Hepatocyte (in vitro differentiated cells): Measurements from ENCODE around the gene EIF4EBP3. TPM values are rescaled to one million over a fixed set of nuclear protein-coding genes. Genes with fewer than 3 reads are reported as not detected.

Experiments
- DNase-seq: peaks from one replicate; pipeline ENCODE4 v3.0.0-alpha.2; 2016; ENCODE audit warnings: low spot score
- H2AFZ ChIP-seq: fragments of 200-600 bp; sonication (generic); 2 replicates; pipeline ENCODE4 v1.6.0; 2016; ENCODE audit warnings: antibody characterized with exemption, mild to moderate bottlenecking
- H3K27ac ChIP-seq: fragments of 200-600 bp; sonication (generic); 2 replicates; pipeline ENCODE4 v1.5.1; 2016; ENCODE audit warnings: mild to moderate bottlenecking
- H3K27me3 ChIP-seq: fragments of 200-600 bp; sonication (generic); 2 replicates; pipeline ENCODE4 v1.6.1; 2016
- H3K36me3 ChIP-seq: fragments of 200-600 bp; sonication (generic); replicated peaks from 2 replicates; pipeline ENCODE4 v1.5.1; 2016; ENCODE audit warnings: low read depth; ENCODE audit not compliant: insufficient read depth
- H3K4me1 ChIP-seq: fragments of 200-600 bp; sonication (generic); 2 replicates; pipeline ENCODE4 v1.5.1; 2016; ENCODE audit warnings: mild to moderate bottlenecking, moderate library complexity; ENCODE audit not compliant: insufficient read depth
- H3K4me2 ChIP-seq: fragments of 200-600 bp; sonication (generic); 2 replicates; pipeline ENCODE4 v1.6.0; 2016
- H3K4me3 ChIP-seq: fragments of 200-600 bp; sonication (generic); 2 replicates; pipeline ENCODE4 v1.5.1; 2016; ENCODE audit warnings: mild to moderate bottlenecking
- H3K79me2 ChIP-seq: fragments of 200-600 bp; sonication (generic); 2 replicates; pipeline ENCODE4 v1.6.0; 2017; ENCODE audit warnings: mild to moderate bottlenecking
- H3K9me2 ChIP-seq: fragments of 200-600 bp; sonication (generic); replicated peaks from 2 replicates; pipeline ENCODE4 v1.6.0; 2017; ENCODE audit warnings: mild to moderate bottlenecking; ENCODE audit not compliant: insufficient read depth
- H3K9me3 ChIP-seq: fragments of 200-600 bp; sonication (generic); 2 replicates; pipeline ENCODE4 v1.5.1; 2016; ENCODE audit warnings: low read depth, mild to moderate bottlenecking
- H4K20me1 ChIP-seq: fragments of 200-600 bp; sonication (generic); 2 replicates; pipeline ENCODE4 v1.6.0; 2016; ENCODE audit warnings: mild to moderate bottlenecking; ENCODE audit not compliant: insufficient read depth, poor library complexity, severe bottlenecking
- EZH2 ChIP-seq: fragments of 200-600 bp; sonication (generic); IDR thresholded peaks from 2 replicates; pipeline ENCODE4 v1.6.1; 2016; ENCODE audit warnings: antibody characterized with exemption, mild to moderate bottlenecking, borderline replicate concordance
- EZH2phosphoT487 ChIP-seq: fragments of 200-600 bp; sonication (generic); IDR thresholded peaks from one replicate; pipeline ENCODE4 v1.6.1; 2018; ENCODE audit warnings: antibody characterized with exemption, mild to moderate bottlenecking, low read depth, moderate library complexity; ENCODE audit not compliant: unreplicated experiment, severe bottlenecking
- WGBS: methylation state at CpG from one replicate; pipeline ENCODE4 v1.1.6; 2016; ENCODE audit warnings: low lambda C conversion rate; ENCODE audit errors: missing lambda C conversion rate; 5-methylcytosine and 5-hydroxymethylcytosine counted together
- polyA plus RNA-seq: library from polyadenylated mRNA; unstranded; fragments of >200 nt; fragmentation: Nextera tagmentation; extraction: Ambion mirVana; gene quantifications from 2 replicates; pipeline ENCODE4 v1.2.1, GENCODE V29; 2016
- total RNA-seq: library from RNA; depleted of rRNA; stranded (reverse); fragments of >200 nt; gene quantifications from 2 replicates; pipeline ENCODE4 v1.2.3, GENCODE V29; 2014
- TF ChIP-seq, protein P1 (sequence below): fragments of 200-600 bp; sonication (generic); IDR thresholded peaks from 2 replicates; pipeline ENCODE4 v1.5.1; 2016; ENCODE audit warnings: antibody characterized with exemption, mild to moderate bottlenecking; ENCODE audit not compliant: poor library complexity

Gene EIF4EBP3
- total and polyA plus RNA-seq, 2 experiments from 2014 or later, result 2.7 to 6.9 TPM

DNA sequence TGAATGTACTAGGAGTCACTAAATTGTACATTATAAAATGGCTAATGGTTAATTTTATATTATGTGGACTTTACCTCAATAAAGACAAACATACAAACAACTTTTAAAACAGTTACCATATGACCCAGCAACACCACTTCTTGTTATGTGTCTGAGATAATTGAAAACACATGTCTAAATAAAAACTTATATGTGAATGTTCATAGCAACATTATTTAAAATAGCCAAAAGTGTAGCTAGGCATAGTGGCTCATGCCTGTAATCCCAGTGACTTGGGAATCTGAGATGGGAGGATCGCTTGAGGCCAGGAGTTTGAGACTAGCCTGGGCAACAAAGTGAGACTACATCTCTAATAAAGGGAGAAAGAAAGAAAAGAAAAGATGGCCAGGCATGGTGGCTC, 40.0 kb downstream of the EIF4EBP3 start:
- no peak overlapping the region for H3K4me2 ChIP-seq
- no peaks in the 10 kb centered on the region for H3K9me3 ChIP-seq
- no peaks in the 10 kb centered on the region for H3K27me3 ChIP-seq
- no peaks in the 10 kb centered on the region for H3K4me1 ChIP-seq
- no peak for DNase-seq
- no peak overlapping the region for H3K27ac ChIP-seq
- no peaks in the 10 kb centered on the region for H3K79me2 ChIP-seq
- H3K9me2 ChIP-seq, result no peaks in the 10 kb centered on the region
- H3K4me3 ChIP-seq, result no peak overlapping the region
- TF ChIP-seq EZH2 (no peak), EZH2phosphoT487 (no peak)
- TF ChIP-seq, protein P1, sequence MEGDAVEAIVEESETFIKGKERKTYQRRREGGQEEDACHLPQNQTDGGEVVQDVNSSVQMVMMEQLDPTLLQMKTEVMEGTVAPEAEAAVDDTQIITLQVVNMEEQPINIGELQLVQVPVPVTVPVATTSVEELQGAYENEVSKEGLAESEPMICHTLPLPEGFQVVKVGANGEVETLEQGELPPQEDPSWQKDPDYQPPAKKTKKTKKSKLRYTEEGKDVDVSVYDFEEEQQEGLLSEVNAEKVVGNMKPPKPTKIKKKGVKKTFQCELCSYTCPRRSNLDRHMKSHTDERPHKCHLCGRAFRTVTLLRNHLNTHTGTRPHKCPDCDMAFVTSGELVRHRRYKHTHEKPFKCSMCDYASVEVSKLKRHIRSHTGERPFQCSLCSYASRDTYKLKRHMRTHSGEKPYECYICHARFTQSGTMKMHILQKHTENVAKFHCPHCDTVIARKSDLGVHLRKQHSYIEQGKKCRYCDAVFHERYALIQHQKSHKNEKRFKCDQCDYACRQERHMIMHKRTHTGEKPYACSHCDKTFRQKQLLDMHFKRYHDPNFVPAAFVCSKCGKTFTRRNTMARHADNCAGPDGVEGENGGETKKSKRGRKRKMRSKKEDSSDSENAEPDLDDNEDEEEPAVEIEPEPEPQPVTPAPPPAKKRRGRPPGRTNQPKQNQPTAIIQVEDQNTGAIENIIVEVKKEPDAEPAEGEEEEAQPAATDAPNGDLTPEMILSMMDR, result no peak
- 100% methylated on average over 1 of the region's 1 CpG for WGBS
- no peaks in the 10 kb centered on the region for H4K20me1 ChIP-seq
- H3K36me3 ChIP-seq, result no peaks in the 10 kb centered on the region
- no peak overlapping the region for H2AFZ ChIP-seq

DNA sequence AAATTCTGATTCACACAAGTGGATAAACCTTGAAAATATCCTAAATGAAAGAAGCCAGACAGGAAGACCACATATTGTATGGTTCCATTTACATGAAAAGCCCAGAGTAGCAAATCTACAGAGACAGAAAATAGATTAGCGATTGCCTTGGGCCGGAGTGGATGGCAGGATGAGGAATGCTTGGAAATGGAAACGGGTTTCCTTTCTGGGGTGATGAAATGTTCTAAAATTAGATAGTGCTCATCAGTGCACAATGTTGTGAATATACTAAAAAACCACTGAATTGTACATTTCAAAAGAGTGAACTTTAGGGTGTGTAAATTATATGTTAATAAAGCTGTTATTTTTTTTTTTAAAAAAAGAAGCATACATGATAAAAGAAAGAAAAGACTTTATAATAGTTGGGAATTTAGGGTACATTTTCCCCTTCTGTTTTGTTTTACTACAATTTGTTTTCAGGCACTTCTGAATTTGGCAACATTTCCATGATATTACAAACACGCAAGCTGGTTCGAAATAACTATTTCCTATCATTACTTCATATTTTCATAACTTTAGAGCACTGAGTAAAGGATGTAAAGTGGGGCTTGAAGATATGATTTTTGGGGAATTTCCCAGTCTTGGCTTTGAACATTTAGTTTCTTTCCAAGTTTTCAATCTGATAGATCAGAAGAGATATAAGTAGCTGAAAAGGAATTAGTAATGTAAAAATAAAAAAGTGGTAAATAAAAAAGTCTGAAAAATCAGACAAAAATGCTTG, 41.0 kb downstream of the EIF4EBP3 start:
- DNase-seq, result no peak
- Histone ChIP-seq H2AFZ (no peak overlapping the region), H3K4me1 (no peaks in the 10 kb centered on the region), H3K4me2 (no peak overlapping the region), H3K9me3 (no peaks in the 10 kb centered on the region), H3K4me3 (no peak overlapping the region), H3K79me2 (no peaks in the 10 kb centered on the region), H3K9me2 (no peaks in the 10 kb centered on the region), H4K20me1 (no peaks in the 10 kb centered on the region), H3K27ac (no peak overlapping the region), H3K36me3 (no peaks in the 10 kb centered on the region), H3K27me3 (no peaks in the 10 kb centered on the region)
- TF ChIP-seq EZH2phosphoT487, result no peak
- TF ChIP-seq EZH2, result no peak
- TF ChIP-seq, protein P1, result no peak
- WGBS, result 88% methylated on average over 5 of the region's 5 CpGs

DNA sequence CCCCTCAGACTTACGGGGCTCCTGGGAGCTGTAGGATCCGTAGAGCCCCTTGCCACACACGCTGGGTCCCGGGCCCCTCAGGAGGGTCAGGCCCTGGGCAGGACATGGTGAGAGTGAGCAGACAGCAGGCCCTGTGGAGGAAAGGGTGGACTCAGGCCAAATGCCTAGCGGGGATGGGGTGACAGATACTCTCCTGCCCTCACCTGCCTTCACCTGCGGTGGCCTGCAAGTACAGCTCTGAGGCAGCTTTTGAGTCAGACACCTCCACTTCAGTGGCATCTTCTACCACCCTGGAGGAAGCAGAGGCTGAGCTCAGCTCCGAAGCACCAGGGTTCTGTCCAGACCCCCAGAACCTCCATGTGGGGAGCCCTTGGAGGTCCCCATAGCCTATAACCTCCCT, 43.4 kb downstream of the EIF4EBP3 start:
- WGBS, result 92% methylated on average over 7 of the region's 7 CpGs
- Histone ChIP-seq H3K36me3 (no peaks in the 10 kb centered on the region), H3K27ac (no peak overlapping the region), H3K79me2 (no peaks in the 10 kb centered on the region), H3K9me2 (no peaks in the 10 kb centered on the region), H3K4me2 (no peak overlapping the region), H3K4me3 (no peak overlapping the region), H3K4me1 (no peaks in the 10 kb centered on the region), H3K27me3 (no peaks in the 10 kb centered on the region), H2AFZ (no peak overlapping the region), H3K9me3 (no peaks in the 10 kb centered on the region), H4K20me1 (no peaks in the 10 kb centered on the region)
- TF ChIP-seq EZH2phosphoT487 (no peak), EZH2 (no peak)
- TF ChIP-seq, protein P1, result no peak
- DNase-seq, result no peak
